K562 (cell line): ENCODE data around the gene XRCC5. TPM values are rescaled to one million over a fixed set of nuclear protein-coding genes. Genes with fewer than 3 reads are reported as not detected.
A peak's percentile ranks its signal among the peaks of the same experiment; 100 is the strongest.

Source experiments
- CBFA2T2 ChIP-seq: fragments of 450-650 bp; conservative IDR thresholded peaks from 2 replicates; pipeline ENCODE4 v1.6.1; 2017; ENCODE audit warnings: mild to moderate bottlenecking
- CHD1 ChIP-seq: fragments of 200-600 bp; sonication (generic); IDR thresholded peaks from one replicate; pipeline ENCODE4 v1.6.1; 2012; ENCODE audit warnings: mild to moderate bottlenecking, moderate library complexity, low read length, inconsistent platforms
- FOSL1 ChIP-seq: fragments of 200-800 bp; sonication (Bioruptor generic); conservative IDR thresholded peaks from 2 replicates; pipeline ENCODE4 v1.6.1; 2016; ENCODE audit warnings: missing genetic modification characterization, missing compliant biosample characterization
- FOXP1 ChIP-seq: sonication (generic); formaldehyde crosslinking; IDR thresholded peaks from 2 replicates; pipeline ENCODE4 v1.8.0; 2022; ENCODE audit warnings: mild to moderate bottlenecking, missing genetic modification reagents
- HDAC1 ChIP-seq, 2 experiments: fragments of 450-650 bp; IDR thresholded peaks; 2 replicates each; pipeline ENCODE4 v1.6.1; 2016 to 2017; ENCODE audit warnings: inconsistent platforms in 1 of 2, mild to moderate bottlenecking in 1 of 2, moderate library complexity in 1 of 2
- HNRNPUL1 ChIP-seq: fragments of 200-400 bp; formaldehyde crosslinking; IDR thresholded peaks from 2 replicates; pipeline ENCODE4 v1.6.1; 2017; ENCODE audit warnings: low read length
- KDM5B ChIP-seq: fragments of 200-600 bp; sonication (generic); IDR thresholded peaks from 2 replicates; pipeline ENCODE4 v1.6.1; 2012; ENCODE audit warnings: low read depth, mild to moderate bottlenecking, moderate library complexity, low read length, control low read depth, inconsistent platforms; ENCODE audit not compliant: insufficient replicate concordance
- KLF1 ChIP-seq: fragments of 450-650 bp; IDR thresholded peaks from 2 replicates; pipeline ENCODE4 v1.6.1; 2016; ENCODE audit warnings: missing genetic modification characterization, missing compliant biosample characterization
- MED1 ChIP-seq: sonication (generic); formaldehyde crosslinking; IDR thresholded peaks from 2 replicates; pipeline ENCODE4 v1.8.1; 2023; ENCODE audit warnings: missing genetic modification reagents, borderline replicate concordance
- NCOA2 ChIP-seq, 2 experiments: fragments of 450-650 bp; IDR thresholded peaks; 2 replicates each; pipeline ENCODE4 v1.6.1; 2018; ENCODE audit warnings: mild to moderate bottlenecking in 2 of 2, moderate library complexity in 1 of 2; ENCODE audit not compliant: partially characterized antibody in 2 of 2
- TBP ChIP-seq: optimal IDR thresholded peaks from 2 replicates; pipeline ENCODE3; 2011; ENCODE audit warnings: low read depth, low read length, improper control_type of control experiment
- U2AF2 ChIP-seq: fragments of 200-400 bp; formaldehyde crosslinking; optimal IDR thresholded peaks from 2 replicates; pipeline ENCODE3; 2017; ENCODE audit warnings: low read depth, mild to moderate bottlenecking, low read length
- ZC3H4 ChIP-seq: sonication (generic); formaldehyde crosslinking; IDR thresholded peaks from 2 replicates; pipeline ENCODE4 v1.9.0; 2021; ENCODE audit warnings: missing genetic modification reagents, borderline replicate concordance
- ZNF79 ChIP-seq: fragments of 250-450 bp; sonication (Bioruptor Pico); IDR thresholded peaks from 2 replicates; pipeline ENCODE4 v1.4.0; 2020; ENCODE audit warnings: low read depth, mild to moderate bottlenecking, moderate library complexity
- polyA plus RNA-seq, 8 experiments: library from polyadenylated mRNA; depleted of rRNA in 4 of 8; stranded (reverse) in 5 of 8; unstranded in 3 of 8; fragments of >200 nt; fragmentation: Nextera tagmentation in 2 of 8; fragmentation: Illumina TruSeq in 1 of 8; extraction: Ambion mirVana in 2 of 8; extraction: Trizol in 1 of 8; gene quantifications; 2 replicates each; pipeline versions ENCODE4 v1.2.1 to v1.2.3, GENCODE V29; 2011 to 2014; ENCODE audit warnings: inconsistent platforms in 1 of 8, missing spikeins in 1 of 8
- total RNA-seq, 7 experiments: library from RNA; depleted of rRNA in 6 of 7; stranded (reverse); fragments of >200 nt in 6 of 7; fragmentation: Illumina TruSeq in 2 of 7; extraction: Trizol in 2 of 7; gene quantifications; 2 replicates each; pipeline versions ENCODE4 v1.2.1 to v1.2.3, GENCODE V29; 2011 to 2021; ENCODE audit warnings: low replicate concordance in 1 of 7
- TF ChIP-seq, protein P1 (sequence below), 2 experiments: fragments of 250-450 bp in 1 of 2; fragments of 450-650 bp in 1 of 2; sonication (Bioruptor Pico) in 1 of 2; IDR thresholded peaks; 2 replicates each; pipeline versions ENCODE4 v1.6.1 to v1.8.0; 2016 to 2021; ENCODE audit warnings: mild to moderate bottlenecking in 2 of 2, moderate library complexity in 2 of 2, missing compliant biosample characterization in 1 of 2, missing genetic modification characterization in 1 of 2
- TF ChIP-seq, protein P2 (sequence below), 2 experiments: IDR thresholded peaks; 2 replicates each; pipeline ENCODE4 v1.6.1; 2012; ENCODE audit warnings: improper control_type of control experiment in 2 of 2, low read depth in 2 of 2, low read length in 2 of 2, borderline replicate concordance in 1 of 2
- TF ChIP-seq, protein P3 (sequence below): IDR thresholded peaks from 2 replicates; pipeline ENCODE4 v1.6.1; 2016; ENCODE audit warnings: missing genetic modification characterization, missing compliant biosample characterization

The XRCC5 gene
- total and polyA plus RNA-seq, 9 of the 15 experiments (the other 6 are each of a cell fraction or from before 2014, with no cell fraction given) = 168 to 551 (median 297) TPM

DNA sequence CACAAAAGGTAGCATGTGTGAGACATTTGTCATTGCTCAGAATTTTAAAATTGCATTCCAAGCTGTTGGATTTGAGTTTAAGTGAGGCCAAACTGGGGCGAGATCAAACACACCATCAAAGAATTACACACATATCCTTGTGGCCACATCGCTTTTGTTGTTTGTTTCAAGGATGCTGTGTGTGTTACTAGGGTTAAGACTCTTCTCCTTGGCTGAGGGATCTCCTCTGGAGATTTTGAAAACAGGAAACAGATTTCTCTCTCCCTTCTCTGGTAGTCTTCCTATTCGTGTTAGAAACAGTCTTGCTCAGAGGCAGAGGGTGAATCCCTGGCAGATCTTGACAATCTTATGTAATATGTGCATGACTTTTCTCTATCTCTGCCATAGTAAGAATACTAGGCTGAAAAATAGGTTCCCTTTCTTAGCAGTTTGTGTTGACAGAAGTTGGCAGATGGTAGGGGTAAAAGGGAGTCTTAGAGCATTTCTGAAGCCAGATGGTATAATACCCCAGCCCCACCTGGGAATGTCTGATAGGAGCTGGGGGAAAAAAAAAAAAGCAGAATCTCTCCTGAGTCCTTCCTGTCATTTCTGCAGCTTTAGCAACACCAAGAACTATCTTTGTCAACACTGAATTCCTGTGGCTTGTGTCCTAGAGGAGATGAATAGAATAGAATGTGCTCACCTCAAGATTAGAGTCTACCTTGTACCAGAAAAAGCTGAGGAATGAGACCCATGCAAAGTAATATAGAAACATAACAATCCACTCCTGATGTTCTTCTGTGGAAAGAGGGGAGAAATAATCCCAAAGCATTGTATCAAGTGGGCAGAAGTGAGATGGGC lies 101.8 kb downstream of the XRCC5 start (continued):
- TF ChIP-seq, protein P1, sequence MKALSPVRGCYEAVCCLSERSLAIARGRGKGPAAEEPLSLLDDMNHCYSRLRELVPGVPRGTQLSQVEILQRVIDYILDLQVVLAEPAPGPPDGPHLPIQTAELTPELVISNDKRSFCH (CRISPR knock-in tag; IDR thresholded peaks at IDR 0.05) = no peak
- TF ChIP-seq, protein P1 (tag; IDR thresholded peaks at IDR 0.05) = no peak
- TF ChIP-seq FOXP1 (CRISPR knock-in tag) (no peak), NCOA2 (IDR thresholded peaks at IDR 0.05; ENCODE audit: partially characterized antibody in 2 of 2) (no peak), ZC3H4 (CRISPR knock-in tag) (no peak), CHD1 (no peak), MED1 (no peak), U2AF2 (no peak), KDM5B (no peak), KLF1 (tag) (no peak), TBP (no peak), ZNF79 (CRISPR knock-in tag) (no peak), HNRNPUL1 (no peak), CBFA2T2 (peak; percentile 45), FOSL1 (tag) (no peak), HDAC1 (IDR thresholded peaks at IDR 0.05) (no peak)
- TF ChIP-seq, protein P2, sequence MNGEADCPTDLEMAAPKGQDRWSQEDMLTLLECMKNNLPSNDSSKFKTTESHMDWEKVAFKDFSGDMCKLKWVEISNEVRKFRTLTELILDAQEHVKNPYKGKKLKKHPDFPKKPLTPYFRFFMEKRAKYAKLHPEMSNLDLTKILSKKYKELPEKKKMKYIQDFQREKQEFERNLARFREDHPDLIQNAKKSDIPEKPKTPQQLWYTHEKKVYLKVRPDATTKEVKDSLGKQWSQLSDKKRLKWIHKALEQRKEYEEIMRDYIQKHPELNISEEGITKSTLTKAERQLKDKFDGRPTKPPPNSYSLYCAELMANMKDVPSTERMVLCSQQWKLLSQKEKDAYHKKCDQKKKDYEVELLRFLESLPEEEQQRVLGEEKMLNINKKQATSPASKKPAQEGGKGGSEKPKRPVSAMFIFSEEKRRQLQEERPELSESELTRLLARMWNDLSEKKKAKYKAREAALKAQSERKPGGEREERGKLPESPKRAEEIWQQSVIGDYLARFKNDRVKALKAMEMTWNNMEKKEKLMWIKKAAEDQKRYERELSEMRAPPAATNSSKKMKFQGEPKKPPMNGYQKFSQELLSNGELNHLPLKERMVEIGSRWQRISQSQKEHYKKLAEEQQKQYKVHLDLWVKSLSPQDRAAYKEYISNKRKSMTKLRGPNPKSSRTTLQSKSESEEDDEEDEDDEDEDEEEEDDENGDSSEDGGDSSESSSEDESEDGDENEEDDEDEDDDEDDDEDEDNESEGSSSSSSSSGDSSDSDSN (IDR thresholded peaks at IDR 0.05; ENCODE audit: borderline replicate concordance in 1 of 2, low read depth in 2 of 2, low read length in 2 of 2) = no peak
- TF ChIP-seq, protein P3, sequence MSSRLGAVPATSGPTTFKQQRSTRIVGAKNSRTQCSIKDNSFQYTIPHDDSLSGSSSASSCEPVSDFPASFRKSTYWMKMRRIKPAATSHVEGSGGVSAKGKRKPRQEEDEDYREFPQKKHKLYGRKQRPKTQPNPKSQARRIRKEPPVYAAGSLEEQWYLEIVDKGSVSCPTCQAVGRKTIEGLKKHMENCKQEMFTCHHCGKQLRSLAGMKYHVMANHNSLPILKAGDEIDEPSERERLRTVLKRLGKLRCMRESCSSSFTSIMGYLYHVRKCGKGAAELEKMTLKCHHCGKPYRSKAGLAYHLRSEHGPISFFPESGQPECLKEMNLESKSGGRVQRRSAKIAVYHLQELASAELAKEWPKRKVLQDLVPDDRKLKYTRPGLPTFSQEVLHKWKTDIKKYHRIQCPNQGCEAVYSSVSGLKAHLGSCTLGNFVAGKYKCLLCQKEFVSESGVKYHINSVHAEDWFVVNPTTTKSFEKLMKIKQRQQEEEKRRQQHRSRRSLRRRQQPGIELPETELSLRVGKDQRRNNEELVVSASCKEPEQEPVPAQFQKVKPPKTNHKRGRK (tag) = no peak
